Fibroblast of lung (primary cell): ENCODE measurements around the gene LRR1. TPM values are rescaled to one million over a fixed set of nuclear protein-coding genes. Genes with fewer than 3 reads are reported as not detected.

ENCODE experiments used
- DNase-seq, 2 donors: peaks; one replicate each; pipeline versions ENCODE4 v3.0.0 to v3.0.0-alpha.2; 2010; ENCODE audit warnings: low read depth in 2 of 2
- H2AFZ ChIP-seq: 2 replicates; pipeline ENCODE4 v1.5.1; 2012; ENCODE audit warnings: low read length, control low read depth, inconsistent platforms
- H3K27ac ChIP-seq: 2 replicates; pipeline ENCODE4 v1.5.1; 2011; ENCODE audit warnings: low read length, control low read depth; ENCODE audit not compliant: insufficient read depth
- H3K27me3 ChIP-seq: 2 replicates; pipeline ENCODE4 v1.5.1; 2011; ENCODE audit warnings: mild to moderate bottlenecking, low read length; ENCODE audit not compliant: control insufficient read depth, insufficient read depth
- H3K36me3 ChIP-seq: 2 replicates; pipeline ENCODE4 v1.5.1; 2011; ENCODE audit warnings: low read length; ENCODE audit not compliant: control insufficient read depth, insufficient read depth
- H3K4me1 ChIP-seq: 2 replicates; pipeline ENCODE4 v1.5.1; 2011; ENCODE audit warnings: low read length; ENCODE audit not compliant: control insufficient read depth, insufficient read depth; ENCODE audit errors: extremely low read depth
- H3K4me2 ChIP-seq: 2 replicates; pipeline ENCODE4 v1.5.1; 2011; ENCODE audit warnings: low read length, control low read depth; ENCODE audit not compliant: insufficient read depth; ENCODE audit errors: extremely low read depth
- H3K4me3 ChIP-seq, 4 experiments: fragments of 200-600 bp in 1 of 4; sonication (generic) in 1 of 4; replicated peaks in 1 of 4; 2 replicates each; pipeline ENCODE4 v1.5.1; 2011 to 2016; ENCODE audit warnings: low read length in 4 of 4, low read depth in 3 of 4, mild to moderate bottlenecking in 3 of 4, control low read depth in 2 of 4, inconsistent platforms in 1 of 4, mixed read lengths in 1 of 4; ENCODE audit not compliant: insufficient read depth in 1 of 4; ENCODE audit errors: control extremely low read depth in 1 of 4
- H3K79me2 ChIP-seq: 2 replicates; pipeline ENCODE4 v1.5.1; 2012; ENCODE audit warnings: mild to moderate bottlenecking, low read length, inconsistent platforms; ENCODE audit not compliant: control insufficient read depth, insufficient read depth
- H3K9ac ChIP-seq: 2 replicates; pipeline ENCODE4 v1.5.1; 2011; ENCODE audit warnings: mild to moderate bottlenecking, low read length, control low read depth; ENCODE audit not compliant: insufficient read depth
- H3K9me3 ChIP-seq: 2 replicates; pipeline ENCODE4 v1.5.1; 2012; ENCODE audit warnings: low read depth, low read length; ENCODE audit not compliant: control insufficient read depth, insufficient read depth
- H4K20me1 ChIP-seq: 2 replicates; pipeline ENCODE4 v1.5.1; 2011; ENCODE audit warnings: low read length; ENCODE audit not compliant: control insufficient read depth, insufficient read depth; ENCODE audit errors: extremely low read depth
- EZH2 ChIP-seq: IDR thresholded peaks from 2 replicates; pipeline ENCODE4 v1.5.1; 2012; ENCODE audit warnings: low read length, control low read depth, mild to moderate bottlenecking; ENCODE audit errors: missing control alignments
- polyA plus RNA-seq, 2 donors: library from polyadenylated mRNA; depleted of rRNA in 1 of 2; stranded (reverse) in 1 of 2; unstranded in 1 of 2; fragments of >200 nt; gene quantifications; 2 replicates each; pipeline ENCODE4 v1.2.1, GENCODE V29; 2011 to 2012; ENCODE audit warnings: missing spikeins in 1 of 2
- total RNA-seq: library from RNA; depleted of rRNA; stranded (reverse); fragments of >200 nt; gene quantifications from 2 replicates; pipeline ENCODE4 v1.2.1, GENCODE V29; 2014
- TF ChIP-seq, protein P1 (sequence below), 2 donors: IDR thresholded peaks in 1 of 2; conservative IDR thresholded peaks in 1 of 2; 1 replicate in 1 of 2; 2 replicates in 1 of 2; pipeline ENCODE4 v1.5.1; 2011 to 2012; ENCODE audit warnings: low read length in 2 of 2, control low read depth in 1 of 2, inconsistent platforms in 1 of 2, low read depth in 1 of 2, mild to moderate bottlenecking in 1 of 2

LRR1 gene
- total and polyA plus RNA-seq, 2 donors (not counting 1 experiment from before 2014, with no cell fraction given), result 10.7 to 10.9 TPM

- Histone ChIP-seq H2AFZ (no peak overlapping the region), H3K4me3 (no peak overlapping the region), H4K20me1 (no peaks in the 10 kb centered on the region), H3K36me3 (no peaks in the 10 kb centered on the region), H3K4me2 (no peak overlapping the region), H3K27ac (no peak overlapping the region), H3K4me1 (no peaks in the 10 kb centered on the region), H3K9ac (no peak overlapping the region), H3K79me2 (no peaks in the 10 kb centered on the region), H3K27me3 (no peaks in the 10 kb centered on the region), H3K9me3 (no peaks in the 10 kb centered on the region)
- TF ChIP-seq, protein P1, sequence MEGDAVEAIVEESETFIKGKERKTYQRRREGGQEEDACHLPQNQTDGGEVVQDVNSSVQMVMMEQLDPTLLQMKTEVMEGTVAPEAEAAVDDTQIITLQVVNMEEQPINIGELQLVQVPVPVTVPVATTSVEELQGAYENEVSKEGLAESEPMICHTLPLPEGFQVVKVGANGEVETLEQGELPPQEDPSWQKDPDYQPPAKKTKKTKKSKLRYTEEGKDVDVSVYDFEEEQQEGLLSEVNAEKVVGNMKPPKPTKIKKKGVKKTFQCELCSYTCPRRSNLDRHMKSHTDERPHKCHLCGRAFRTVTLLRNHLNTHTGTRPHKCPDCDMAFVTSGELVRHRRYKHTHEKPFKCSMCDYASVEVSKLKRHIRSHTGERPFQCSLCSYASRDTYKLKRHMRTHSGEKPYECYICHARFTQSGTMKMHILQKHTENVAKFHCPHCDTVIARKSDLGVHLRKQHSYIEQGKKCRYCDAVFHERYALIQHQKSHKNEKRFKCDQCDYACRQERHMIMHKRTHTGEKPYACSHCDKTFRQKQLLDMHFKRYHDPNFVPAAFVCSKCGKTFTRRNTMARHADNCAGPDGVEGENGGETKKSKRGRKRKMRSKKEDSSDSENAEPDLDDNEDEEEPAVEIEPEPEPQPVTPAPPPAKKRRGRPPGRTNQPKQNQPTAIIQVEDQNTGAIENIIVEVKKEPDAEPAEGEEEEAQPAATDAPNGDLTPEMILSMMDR (conservative IDR thresholded peaks at IDR 0.05 in 1 of 2, IDR thresholded peaks at IDR 0.05 in 1 of 2; ENCODE audit: low read depth in 1 of 2, low read length in 2 of 2), result no peak
- TF ChIP-seq EZH2, result no peak
- DNase-seq, result no peak
These were observed 44.8 kb upstream of the LRR1 start for GRCh38 chr14:49553892-49554291.

DNA sequence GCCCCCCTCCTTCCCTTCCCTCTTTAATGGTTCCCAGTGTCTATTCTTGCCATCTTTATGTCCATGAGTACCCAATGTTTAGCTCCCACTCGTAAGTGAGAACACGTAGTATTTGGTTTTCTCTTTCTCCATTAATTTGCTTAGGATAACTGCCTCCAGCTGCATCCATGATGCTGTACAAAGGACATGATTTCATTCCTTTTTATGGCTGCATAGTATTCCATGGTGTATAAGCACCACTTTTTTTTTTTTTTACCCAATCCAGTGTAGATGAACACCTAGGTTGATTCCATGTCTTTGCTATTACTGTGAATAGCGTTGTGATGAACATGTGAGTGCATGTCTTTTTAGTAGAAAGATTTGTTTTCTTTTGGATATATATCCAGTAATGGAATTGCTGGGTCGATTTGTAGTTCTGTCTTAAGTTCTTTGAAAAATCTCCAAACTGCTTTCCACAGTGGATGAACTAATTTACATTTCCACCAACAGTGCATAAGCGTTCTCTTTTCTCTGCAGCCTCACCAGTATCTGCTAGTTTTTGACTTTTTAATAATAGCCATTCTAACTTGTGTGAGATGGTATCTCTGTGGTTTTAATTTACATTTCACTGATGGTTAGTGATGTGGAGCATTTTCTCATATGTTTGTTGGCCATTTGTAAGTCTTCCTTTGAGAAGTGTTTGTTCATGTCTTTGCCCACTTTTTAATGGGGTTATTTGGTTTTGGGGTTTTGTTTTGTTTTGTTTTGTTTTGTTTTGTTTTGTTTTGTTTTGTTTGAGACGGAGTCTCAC, 38.6 kb upstream of the LRR1 start:
- no peak overlapping the region for H3K4me2 ChIP-seq

GRCh38 chr14:49566714-49567113, 32.0 kb upstream of the LRR1 start:
- Histone ChIP-seq H3K4me1 (no peaks in the 10 kb centered on the region), H3K79me2 (no peaks in the 10 kb centered on the region), H4K20me1 (no peaks in the 10 kb centered on the region), H3K9ac (no peak overlapping the region), H3K27ac (no peak overlapping the region), H3K27me3 (no peaks in the 10 kb centered on the region), H2AFZ (no peak overlapping the region), H3K9me3 (no peaks in the 10 kb centered on the region), H3K4me2 (no peak overlapping the region), H3K4me3 (no peak overlapping the region), H3K36me3 (no peaks in the 10 kb centered on the region)
- DNase-seq, result no peak
- TF ChIP-seq, protein P1 (conservative IDR thresholded peaks at IDR 0.05 in 1 of 2, IDR thresholded peaks at IDR 0.05 in 1 of 2; ENCODE audit: low read depth in 1 of 2, low read length in 2 of 2), result no peak
- TF ChIP-seq EZH2, result no peak

More for the DNA sequence above, 38.6 kb upstream of the LRR1 start:
- H4K20me1 ChIP-seq, result no peaks in the 10 kb centered on the region
- H3K4me1 ChIP-seq, result no peaks in the 10 kb centered on the region
- no peak for DNase-seq
- no peak overlapping the region for H3K9ac ChIP-seq
- H2AFZ ChIP-seq, result no peak overlapping the region
- H3K9me3 ChIP-seq, result no peaks in the 10 kb centered on the region
- no peak for TF ChIP-seq EZH2
- TF ChIP-seq, protein P1 (conservative IDR thresholded peaks at IDR 0.05 in 1 of 2, IDR thresholded peaks at IDR 0.05 in 1 of 2; ENCODE audit: low read depth in 1 of 2, low read length in 2 of 2), result no peak
- H3K27ac ChIP-seq, result no peak overlapping the region
- no peak overlapping the region for H3K4me3 ChIP-seq
- no peaks in the 10 kb centered on the region for H3K27me3 ChIP-seq
- H3K36me3 ChIP-seq, result no peaks in the 10 kb centered on the region
- no peaks in the 10 kb centered on the region for H3K79me2 ChIP-seq
